Panc1 (cell line): Measurements from ENCODE around the gene NDUFV1. TPM values are rescaled to one million over a fixed set of nuclear protein-coding genes. Genes with fewer than 3 reads are reported as not detected.
"Not testable (repeated sequence)": the region's sequence is repeated elsewhere in the genome, so short reads cannot be mapped to it uniquely, and the experiment has no call there.

Source experiments
- ATAC-seq: fragments of 200-7000 bp; cut with Tn5 transposase; 2 replicates; pipeline ENCODE4 v1.9.1; 2020; ENCODE audit warnings: mild to moderate bottlenecking, moderate library complexity
- BruUV-seq: library from RNA; stranded (reverse); fragments of 400-500 nt; replicated peaks from 2 replicates; lab custom pipeline; 2021; lab: Mats Ljungman, UMichigan
- CTCF ChIA-PET: fragments of 300-600 bp; sonication (Branson Sonifier 250); formaldehyde crosslinking; loops from one replicate; lab custom pipeline; 2022; ENCODE audit warnings: antibody characterized with exemption; lab: Charles Lee
- POLR2A ChIA-PET: fragments of 300-600 bp; sonication (Branson Sonifier 250); formaldehyde crosslinking; loops from one replicate; lab custom pipeline; 2022; ENCODE audit warnings: antibody characterized with exemption; lab: Charles Lee
- DNase-seq: peaks from one replicate; pipeline ENCODE4 v3.0.0-alpha.2; 2010; ENCODE audit warnings: low read depth, low spot score
- H3K27ac ChIP-seq: 2 replicates; pipeline ENCODE4 v1.5.1; 2011; ENCODE audit warnings: mild to moderate bottlenecking, low read length, inconsistent platforms
- H3K27me3 ChIP-seq: fragments of 200-500 bp; sonication (Bioruptor generic); 2 replicates; pipeline ENCODE4 v1.6.0; 2014; ENCODE audit warnings: low read length, inconsistent platforms; ENCODE audit not compliant: control insufficient read depth, insufficient read depth
- H3K36me3 ChIP-seq: fragments of 200-500 bp; sonication (Bioruptor generic); 2 replicates; pipeline ENCODE4 v1.5.1; 2014; ENCODE audit warnings: inconsistent platforms, mild to moderate bottlenecking, low read length, moderate library complexity; ENCODE audit not compliant: control insufficient read depth, insufficient read depth
- H3K4me1 ChIP-seq: 2 replicates; pipeline ENCODE4 v1.5.1; 2011; ENCODE audit warnings: inconsistent platforms, mild to moderate bottlenecking, low read length, moderate library complexity; ENCODE audit not compliant: control insufficient read depth, insufficient read depth
- H3K4me3 ChIP-seq, 2 experiments: 2 replicates each; pipeline ENCODE4 v1.5.1; 2011 to 2012; ENCODE audit warnings: low read depth in 2 of 2, low read length in 2 of 2, mild to moderate bottlenecking in 2 of 2, inconsistent platforms in 1 of 2, moderate library complexity in 1 of 2
- H3K9me3 ChIP-seq: fragments of 200-500 bp; sonication (Bioruptor generic); 2 replicates; pipeline ENCODE4 v1.5.1; 2014; ENCODE audit warnings: low read depth, mild to moderate bottlenecking, inconsistent platforms, low read length, moderate library complexity; ENCODE audit not compliant: control insufficient read depth, insufficient read depth
- CTCF ChIP-seq: fragments of 450-650 bp; IDR thresholded peaks from 2 replicates; pipeline ENCODE4 v1.5.1; 2017; ENCODE audit warnings: mild to moderate bottlenecking
- POLR2AphosphoS5 ChIP-seq: IDR thresholded peaks from 2 replicates; pipeline ENCODE4 v1.6.1; 2012; ENCODE audit warnings: mild to moderate bottlenecking, low read depth, low read length, moderate library complexity
- REST ChIP-seq, 2 experiments: IDR thresholded peaks; 2 replicates each; pipeline ENCODE4 v1.6.1; 2011 to 2012; ENCODE audit warnings: low read depth in 2 of 2, control low read depth in 1 of 2, low read length in 1 of 2, mild to moderate bottlenecking in 1 of 2, moderate library complexity in 1 of 2; ENCODE audit not compliant: insufficient read depth in 1 of 2
- SIN3A ChIP-seq: IDR thresholded peaks from 2 replicates; pipeline ENCODE4 v1.6.1; 2012; ENCODE audit warnings: low read depth, mild to moderate bottlenecking, low read length, moderate library complexity, borderline replicate concordance; ENCODE audit not compliant: insufficient read depth
- TCF7L2 ChIP-seq: IDR thresholded peaks from 2 replicates; pipeline ENCODE4 v1.6.1; 2011; ENCODE audit warnings: mild to moderate bottlenecking, low read depth, low read length, inconsistent platforms
- in situ Hi-C: cut with HindIII; loops from 2 replicates; pipeline ENCODE4 v1.10.0; 2016; ENCODE audit warnings: low sequenced_read_pairs, low pct_unique_long_range_greater_than_20kb
- intact Hi-C: fragments of 100-400 bp; cut with micrococcal nuclease; formaldehyde crosslinking; loops from one replicate; pipeline ENCODE4 v1.10.0; 2022; ENCODE audit not compliant: unreplicated experiment
- total RNA-seq: library from RNA; stranded (reverse); gene quantifications from one replicate; pipeline ENCODE4 v1.2.1, GENCODE V29; 2021; ENCODE audit not compliant: unreplicated experiment

NDUFV1 gene
- total RNA-seq, 1 experiment from 2014 or later, result 281 TPM

- no TSS peak for BruUV-seq
- no peak overlapping the region for H3K4me3 ChIP-seq
- no peaks in the 10 kb centered on the region for H3K9me3 ChIP-seq
- H3K27ac ChIP-seq, result no peak overlapping the region
- DNase-seq, result no peak
- ChIA-PET CTCF (no interaction called here), POLR2A (no interaction called here)
- TF ChIP-seq REST (IDR thresholded peaks at IDR 0.05; ENCODE audit: insufficient read depth in 1 of 2, low read depth in 2 of 2, low read length in 1 of 2) (no peak), POLR2AphosphoS5 (no peak), TCF7L2 (no peak), CTCF (no peak), SIN3A (no peak)
- no peaks in the 10 kb centered on the region for H3K27me3 ChIP-seq
- ATAC-seq, result no peak
- no peaks in the 10 kb centered on the region for H3K36me3 ChIP-seq
- peaks cover 11% of the 10 kb centered on the region for H3K4me1 ChIP-seq
- intact Hi-C loops (no loop called here), in situ Hi-C loops (no loop called here)
Observed at GRCh38 chr11:67617243-67617953, 10.7 kb downstream of the NDUFV1 start.

- BruUV-seq, H3K4me1 ChIP-seq, POLR2A ChIA-PET, H3K4me3 ChIP-seq, H3K36me3 ChIP-seq, DNase-seq, H3K9me3 ChIP-seq, in situ Hi-C loops, H3K27ac ChIP-seq, intact Hi-C loops, ATAC-seq, H3K27me3 ChIP-seq: not testable (repeated sequence)
- CTCF ChIA-PET, result interaction anchor here (0.6 kb wide), 1 partner anchor 12 kb away, joined by 3 read pairs; no protein-coding TSS in a partner anchor
Observed at GRCh38 chr11:67618901-67619659, 12.3 kb downstream of the NDUFV1 start.

GRCh38 chr11:67619683-67620618, 13.2 kb downstream of the NDUFV1 start:
- H3K36me3 ChIP-seq, DNase-seq, in situ Hi-C loops, ATAC-seq, BruUV-seq, POLR2A ChIA-PET, H3K9me3 ChIP-seq, H3K27ac ChIP-seq, H3K27me3 ChIP-seq, intact Hi-C loops, H3K4me1 ChIP-seq, H3K4me3 ChIP-seq: not testable (repeated sequence)
- CTCF ChIA-PET, result interaction anchor here (0.6 to 0.7 kb wide), 2 partner anchors 11 to 52 kb away, joined by 3 read pairs; no protein-coding TSS in a partner anchor

- ATAC-seq, BruUV-seq, DNase-seq, H3K9me3 ChIP-seq, H3K4me1 ChIP-seq, in situ Hi-C loops, H3K4me3 ChIP-seq, H3K27ac ChIP-seq, POLR2A ChIA-PET, intact Hi-C loops, H3K27me3 ChIP-seq, H3K36me3 ChIP-seq: not testable (repeated sequence)
- CTCF ChIA-PET, result interaction anchor here (0.7 kb wide), 1 partner anchor 52 kb away, joined by 3 read pairs; no protein-coding TSS in a partner anchor
Observed at GRCh38 chr11:67620621-67621020, 13.9 kb downstream of the NDUFV1 start.
